BE2C (cell line): ENCODE data around the gene SEMA4D.

Experiments
- DNase-seq: peaks from one replicate; pipeline ENCODE4 v3.0.0-alpha.2; 2020
- H3K27me3 ChIP-seq: fragments of 250-450 bp; sonication (Bioruptor Pico); 2 replicates; pipeline ENCODE4 v1.5.1; 2020; ENCODE audit warnings: mild to moderate bottlenecking
- H3K36me3 ChIP-seq: fragments of 250-450 bp; sonication (Bioruptor Pico); 2 replicates; pipeline ENCODE4 v1.5.1; 2020; ENCODE audit warnings: mild to moderate bottlenecking
- H3K4me1 ChIP-seq: fragments of 250-450 bp; sonication (Bioruptor Pico); 2 replicates; pipeline ENCODE4 v1.5.1; 2020
- H3K4me3 ChIP-seq: 2 replicates; pipeline ENCODE4 v1.5.1; 2011; ENCODE audit warnings: low read depth, low read length
- H3K9me3 ChIP-seq: fragments of 250-450 bp; sonication (Bioruptor Pico); 2 replicates; pipeline ENCODE4 v1.5.1; 2020
- TF ChIP-seq, protein P1 (sequence below): IDR thresholded peaks from 2 replicates; pipeline ENCODE4 v1.5.1; 2012; ENCODE audit warnings: mild to moderate bottlenecking, low read depth, low read length

Gene SEMA4D

DNA sequence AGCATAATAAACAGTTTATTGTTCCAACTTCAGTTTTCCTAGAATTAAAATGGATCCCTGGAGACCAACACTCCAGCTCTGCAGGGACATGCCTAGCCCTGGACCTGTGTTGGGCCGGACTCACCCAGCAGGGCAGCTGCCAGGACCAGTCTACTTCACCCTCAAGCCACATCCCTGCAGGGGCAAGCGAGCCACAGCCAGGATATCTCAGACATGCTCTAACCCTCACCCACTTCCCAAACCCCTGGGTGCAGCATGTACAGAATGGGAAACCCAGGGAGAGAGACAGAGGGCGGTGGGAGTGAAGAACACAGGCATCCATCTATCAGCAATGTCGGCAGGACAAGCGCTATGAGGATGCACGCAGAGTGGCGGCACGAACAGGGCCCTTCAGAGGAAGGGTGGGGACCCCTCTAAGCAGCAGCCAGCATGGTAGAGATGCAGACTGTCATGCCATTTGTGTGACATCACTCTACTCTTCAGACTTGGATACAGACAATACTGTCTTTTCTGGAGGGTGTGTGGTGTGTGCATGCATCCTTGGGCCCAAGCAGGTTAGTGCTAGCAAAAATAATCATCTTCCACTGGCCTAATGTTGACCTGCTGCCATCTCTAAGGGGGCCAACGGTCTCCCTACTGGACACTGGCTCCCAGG is 83.1 kb downstream of the SEMA4D start:
- Histone ChIP-seq H3K9me3 (no peaks in the 10 kb centered on the region), H3K27me3 (no peaks in the 10 kb centered on the region), H3K4me3 (no peak overlapping the region), H3K36me3 (no peaks in the 10 kb centered on the region), H3K4me1 (peaks cover 16% of the 10 kb centered on the region)
- TF ChIP-seq, protein P1, sequence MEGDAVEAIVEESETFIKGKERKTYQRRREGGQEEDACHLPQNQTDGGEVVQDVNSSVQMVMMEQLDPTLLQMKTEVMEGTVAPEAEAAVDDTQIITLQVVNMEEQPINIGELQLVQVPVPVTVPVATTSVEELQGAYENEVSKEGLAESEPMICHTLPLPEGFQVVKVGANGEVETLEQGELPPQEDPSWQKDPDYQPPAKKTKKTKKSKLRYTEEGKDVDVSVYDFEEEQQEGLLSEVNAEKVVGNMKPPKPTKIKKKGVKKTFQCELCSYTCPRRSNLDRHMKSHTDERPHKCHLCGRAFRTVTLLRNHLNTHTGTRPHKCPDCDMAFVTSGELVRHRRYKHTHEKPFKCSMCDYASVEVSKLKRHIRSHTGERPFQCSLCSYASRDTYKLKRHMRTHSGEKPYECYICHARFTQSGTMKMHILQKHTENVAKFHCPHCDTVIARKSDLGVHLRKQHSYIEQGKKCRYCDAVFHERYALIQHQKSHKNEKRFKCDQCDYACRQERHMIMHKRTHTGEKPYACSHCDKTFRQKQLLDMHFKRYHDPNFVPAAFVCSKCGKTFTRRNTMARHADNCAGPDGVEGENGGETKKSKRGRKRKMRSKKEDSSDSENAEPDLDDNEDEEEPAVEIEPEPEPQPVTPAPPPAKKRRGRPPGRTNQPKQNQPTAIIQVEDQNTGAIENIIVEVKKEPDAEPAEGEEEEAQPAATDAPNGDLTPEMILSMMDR = no peak
- no peak for DNase-seq

DNA sequence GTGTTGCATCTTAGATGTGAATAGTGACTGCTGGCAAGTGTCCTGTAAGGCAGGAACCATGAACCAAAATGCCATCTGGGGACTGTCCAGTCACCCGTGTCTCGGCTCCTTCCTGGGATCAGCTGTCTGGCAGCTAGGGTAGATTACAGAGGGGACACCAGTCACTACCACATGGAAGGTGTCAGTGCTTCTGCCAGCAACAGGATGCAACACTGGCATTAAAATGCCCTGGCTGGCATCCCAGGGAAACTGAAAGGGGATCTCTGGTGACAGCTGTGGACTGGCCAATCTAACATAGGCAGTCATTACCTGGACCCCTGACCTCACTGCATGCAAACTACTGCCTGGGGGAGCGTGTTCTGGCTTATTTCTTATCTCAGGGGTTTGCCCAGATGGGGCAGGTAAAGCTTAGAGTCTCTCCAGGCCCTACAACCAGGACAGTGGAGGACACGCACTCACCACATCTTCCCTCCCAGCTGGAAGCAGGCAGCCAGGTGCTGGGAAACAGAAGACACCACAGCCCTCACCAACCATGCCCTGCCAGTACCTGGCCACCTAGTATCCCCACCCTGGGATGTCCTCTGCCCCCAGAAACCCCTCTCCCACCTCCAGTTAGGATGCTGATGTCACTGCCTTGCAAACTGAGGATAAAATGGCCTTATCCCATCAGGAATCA is 83.8 kb downstream of the SEMA4D start:
- Histone ChIP-seq H3K4me3 (no peak overlapping the region), H3K4me1 (peaks cover 16% of the 10 kb centered on the region), H3K36me3 (no peaks in the 10 kb centered on the region), H3K27me3 (no peaks in the 10 kb centered on the region), H3K9me3 (no peaks in the 10 kb centered on the region)
- peak; percentile 29 for DNase-seq
- TF ChIP-seq, protein P1 = no peak

DNA sequence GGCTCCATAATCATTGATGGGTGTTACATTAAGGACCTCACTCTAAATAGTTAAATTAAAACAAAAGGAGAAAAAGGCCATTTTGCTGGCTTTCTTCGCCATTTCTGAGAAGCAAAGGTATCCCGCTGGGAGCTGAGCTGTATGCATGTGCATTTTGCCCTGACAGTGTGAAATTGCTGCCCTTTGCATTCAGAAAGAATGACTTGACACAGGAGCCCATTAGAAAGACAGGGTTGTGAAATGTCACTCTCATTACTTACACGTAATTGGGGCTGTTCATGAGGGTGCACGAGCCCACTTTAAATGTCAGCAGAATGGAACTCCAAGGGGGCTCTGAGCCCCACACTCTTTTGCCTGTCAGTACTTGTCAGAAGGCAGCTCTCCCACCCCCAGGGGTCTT is 85.0 kb downstream of the SEMA4D start:
- H3K27me3 ChIP-seq = no peaks in the 10 kb centered on the region
- DNase-seq = no peak
- no peaks in the 10 kb centered on the region for H3K9me3 ChIP-seq
- H3K4me3 ChIP-seq = no peak overlapping the region
- peaks cover 12% of the 10 kb centered on the region for H3K4me1 ChIP-seq
- H3K36me3 ChIP-seq = no peaks in the 10 kb centered on the region
- TF ChIP-seq, protein P1 = no peak

DNA sequence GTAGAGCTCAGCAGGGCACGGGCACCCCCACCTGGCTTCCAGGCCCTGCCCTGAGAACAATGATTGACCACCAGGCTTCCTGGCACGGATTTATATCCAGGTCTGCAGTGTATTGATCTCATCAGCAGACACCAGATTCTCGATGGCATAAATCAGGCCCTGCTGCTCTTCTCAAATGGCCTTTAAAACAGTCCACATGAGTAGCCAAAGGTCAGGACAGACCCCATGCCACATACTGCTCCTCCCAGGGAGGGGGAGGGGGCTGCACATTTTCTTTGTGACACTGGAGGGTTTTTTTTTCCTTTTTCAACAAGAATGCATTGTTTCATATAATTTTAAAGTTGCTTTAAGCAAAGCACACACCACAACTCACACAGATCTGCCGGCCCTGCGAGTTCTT is 85.4 kb downstream of the SEMA4D start:
- Histone ChIP-seq H3K4me3 (no peak overlapping the region), H3K9me3 (no peaks in the 10 kb centered on the region), H3K27me3 (no peaks in the 10 kb centered on the region), H3K36me3 (no peaks in the 10 kb centered on the region), H3K4me1 (peaks cover 12% of the 10 kb centered on the region)
- DNase-seq = no peak
- TF ChIP-seq, protein P1 = no peak

DNA sequence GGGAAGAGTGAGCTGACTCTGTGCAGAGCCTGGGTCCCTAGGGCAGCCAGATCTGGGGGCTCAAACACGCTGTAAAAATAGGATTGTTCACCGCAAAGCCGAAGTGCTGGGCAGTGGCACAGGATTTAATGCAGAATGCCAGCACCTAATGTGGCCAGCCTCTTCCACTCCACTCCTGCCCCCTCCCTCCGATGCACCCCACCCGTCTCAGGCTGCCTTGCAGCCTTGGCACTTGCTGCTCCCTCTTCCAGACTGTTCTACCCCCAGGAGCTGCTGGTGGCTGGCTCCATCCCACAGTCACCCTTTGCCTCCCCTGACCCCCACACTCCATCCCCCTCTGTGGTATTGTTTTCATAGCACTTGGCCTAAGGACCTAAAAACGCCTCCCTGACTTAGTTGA is 86.2 kb downstream of the SEMA4D start:
- TF ChIP-seq, protein P1 = no peak
- Histone ChIP-seq H3K36me3 (no peaks in the 10 kb centered on the region), H3K4me3 (no peak overlapping the region), H3K4me1 (peaks cover 12% of the 10 kb centered on the region), H3K9me3 (peaks cover 3% of the 10 kb centered on the region; the same call in 1 of the 2 replicates), H3K27me3 (no peaks in the 10 kb centered on the region)
- no peak for DNase-seq
